ENCODE results near the gene ZCCHC24. TPM values are rescaled to one million over a fixed set of nuclear protein-coding genes. Genes with fewer than 3 reads are reported as not detected.
A peak's percentile ranks its signal among the peaks of the same experiment; 100 is the strongest.

The ZCCHC24 gene
- total and polyA plus RNA-seq, 7 donors: 11.2 to 112 (median 43.0) TPM

GRCh38 chr10:79398642-79399041, 46.8 kb downstream of the ZCCHC24 start:
- ATAC-seq: no peak
- H3K4me3 ChIP-seq: no peak overlapping the region
- WGBS, 3 donors: 74 to 89% (median 77%) methylated on average over 4 of the region's 4 CpGs
- peaks cover 0 to 13% of the 10 kb centered on the region in 2 donors for H3K36me3 ChIP-seq (ENCODE audit: insufficient read depth in 1 of 2, low read depth in 1 of 2)
- TF ChIP-seq CTCF (IDR thresholded peaks at IDR 0.05): no peak
- H3K27ac ChIP-seq: peak overlapping the region; percentile 86
- no peak for DNase-seq
- H3K9me3 ChIP-seq: no peaks in the 10 kb centered on the region
- H3K4me1 ChIP-seq: peaks cover 82% of the 10 kb centered on the region
- intact Hi-C loops (cut with DNase I): no loop called here
- no peaks in the 10 kb centered on the region for H3K27me3 ChIP-seq (ENCODE audit: insufficient read depth in 3 of 3, low read length in 2 of 3)

- TF ChIP-seq CTCF (IDR thresholded peaks at IDR 0.05): no peak
- ATAC-seq: peak; percentile 5 to 29 (median 10)
Measured at GRCh38 chr10:79397575-79398303, 47.7 kb downstream of the ZCCHC24 start.

GRCh38 chr10:79397051-79397450, 48.4 kb downstream of the ZCCHC24 start:
- H3K27ac ChIP-seq: peak overlapping the region; percentile 86
- peak; percentile 66 to 89 (median 80) for ATAC-seq
- H3K4me3 ChIP-seq: no peak overlapping the region
- DNase-seq: peak in 1 of 2 donors; percentile 85
- no peaks in the 10 kb centered on the region for H3K9me3 ChIP-seq
- TF ChIP-seq CTCF (IDR thresholded peaks at IDR 0.05): no peak
- WGBS, 3 donors: 26 to 52% (median 26%) methylated on average over 6 of the region's 6 CpGs
- no peaks in the 10 kb centered on the region for H3K27me3 ChIP-seq (ENCODE audit: insufficient read depth in 3 of 3, low read length in 2 of 3)
- peaks cover 66% of the 10 kb centered on the region for H3K4me1 ChIP-seq
- intact Hi-C loops (cut with DNase I): no loop called here
- H3K36me3 ChIP-seq (ENCODE audit: insufficient read depth in 1 of 2, low read depth in 1 of 2): peaks cover 0 to 29% of the 10 kb centered on the region in 2 donors

More at GRCh38 chr10:79397575-79398303, 47.7 kb downstream of the ZCCHC24 start:
- H3K9me3 ChIP-seq: no peaks in the 10 kb centered on the region
- H3K4me1 ChIP-seq: peaks cover 73% of the 10 kb centered on the region
- H3K4me3 ChIP-seq: no peak overlapping the region
- peak overlapping the region; percentile 86 for H3K27ac ChIP-seq
- WGBS, 3 donors: 35 to 60% (median 51%) methylated on average over 17 of the region's 17 CpGs
- H3K36me3 ChIP-seq (ENCODE audit: insufficient read depth in 1 of 2, low read depth in 1 of 2): peaks cover 0 to 22% of the 10 kb centered on the region in 2 donors
- peak; percentile 77 to 85 for DNase-seq
- intact Hi-C loops (cut with DNase I): no loop called here
- H3K27me3 ChIP-seq (ENCODE audit: insufficient read depth in 3 of 3, low read length in 2 of 3): no peaks in the 10 kb centered on the region

GRCh38 chr10:79396520-79396919, 48.9 kb downstream of the ZCCHC24 start:
- peak overlapping the region; percentile 86 for H3K27ac ChIP-seq
- intact Hi-C loops (cut with DNase I): no loop called here

More at GRCh38 chr10:79396520-79396919, 48.9 kb downstream of the ZCCHC24 start:
- no peaks in the 10 kb centered on the region for H3K27me3 ChIP-seq (ENCODE audit: insufficient read depth in 3 of 3, low read length in 2 of 3)
- 78 to 92% (median 79%) methylated on average over 5 of the region's 5 CpGs for WGBS, 3 donors
- peaks cover 61% of the 10 kb centered on the region for H3K4me1 ChIP-seq
- TF ChIP-seq CTCF (IDR thresholded peaks at IDR 0.05): no peak
- H3K36me3 ChIP-seq (ENCODE audit: insufficient read depth in 1 of 2, low read depth in 1 of 2): peaks cover 0 to 30% of the 10 kb centered on the region in 2 donors
- no peak overlapping the region for H3K4me3 ChIP-seq
- DNase-seq (no peak), ATAC-seq (no peak)
- no peaks in the 10 kb centered on the region for H3K9me3 ChIP-seq
